HEK293T (cell line): ENCODE data around the gene AP2B1.

Experiments used
- BHLHE40 ChIP-seq: fragments of 450-650 bp; IDR thresholded peaks from 2 replicates; pipeline ENCODE4 v1.6.1; 2016; ENCODE audit warnings: mild to moderate bottlenecking, moderate library complexity, borderline replicate concordance
- ELF4 ChIP-seq: fragments of 450-650 bp; IDR thresholded peaks from 2 replicates; pipeline ENCODE4 v1.6.1; 2017; ENCODE audit warnings: antibody characterized with exemption
- FOXK2 ChIP-seq: fragments of 450-650 bp; IDR thresholded peaks from 2 replicates; pipeline ENCODE4 v1.6.1; 2016; ENCODE audit warnings: mild to moderate bottlenecking

DNA sequence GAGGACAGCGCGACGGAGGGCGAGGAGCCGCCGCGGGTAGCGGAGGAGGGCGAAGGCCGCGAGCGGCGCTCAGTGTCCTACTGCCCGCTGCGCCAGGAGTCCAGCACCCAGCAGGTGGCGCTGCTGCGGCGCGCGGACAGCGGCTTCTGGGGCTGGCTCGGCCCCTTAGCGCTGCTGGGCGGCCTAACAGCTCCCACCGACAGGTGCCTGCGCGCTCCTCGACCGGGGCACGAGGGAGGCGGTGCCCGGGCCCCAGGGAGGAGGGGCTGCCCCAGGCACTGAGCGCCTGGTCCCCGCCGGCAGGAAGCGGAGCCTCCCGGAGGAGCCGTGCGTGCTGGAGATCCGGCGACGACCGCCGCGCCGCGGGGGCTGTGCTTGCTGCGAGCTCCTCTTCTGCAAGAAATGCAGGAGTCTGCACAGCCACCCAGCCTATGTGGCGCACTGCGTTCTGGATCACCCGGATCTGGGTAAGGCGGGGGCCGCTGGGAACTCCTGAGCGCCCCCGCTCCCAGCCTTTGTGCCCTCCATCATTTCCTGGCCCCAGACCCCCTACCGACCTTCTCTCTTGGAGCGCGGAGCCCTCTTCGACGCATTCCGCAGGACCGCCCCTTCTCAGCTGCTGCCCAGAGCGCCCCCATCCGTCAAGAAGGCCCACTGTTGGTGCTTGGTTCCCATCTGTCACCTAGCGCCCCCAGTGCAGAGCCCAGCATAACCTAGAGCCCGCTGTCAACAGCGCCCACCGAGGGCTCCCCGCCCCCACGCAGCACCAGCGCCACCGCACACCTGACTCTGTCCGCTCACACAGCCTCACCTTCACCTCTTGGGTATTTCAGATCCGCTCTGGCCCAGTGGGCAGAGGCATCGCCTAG lies 177.2 kb downstream of the AP2B1 start:
- no peak for TF ChIP-seq ELF4
- no peak for TF ChIP-seq FOXK2
- no peak for TF ChIP-seq BHLHE40
